Measurements from ENCODE around the gene AP5Z1.

DNA sequence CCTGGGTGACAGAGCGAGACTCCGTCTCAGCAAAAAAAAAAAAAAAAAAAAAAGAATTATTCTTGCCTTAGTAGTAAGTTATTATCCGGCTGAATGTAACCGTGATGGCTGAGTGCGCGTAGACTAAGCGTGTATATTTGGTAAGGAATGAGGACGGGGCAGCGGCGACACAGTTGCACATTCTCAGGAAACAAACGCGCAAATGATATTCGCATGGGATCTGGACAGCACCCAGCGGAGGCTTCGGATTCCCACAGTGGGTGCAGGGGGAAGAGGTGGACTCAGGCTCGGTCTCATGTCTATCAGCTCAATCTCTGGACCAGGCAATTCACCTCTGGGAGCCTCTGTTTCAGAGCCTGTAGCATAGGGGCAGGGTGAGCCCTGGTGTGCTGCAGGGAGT lies 57.3 kb downstream of the AP5Z1 start:
- TF ChIP-seq CTCF (conservative IDR thresholded peaks at IDR 0.05 in 1 of 2, IDR thresholded peaks at IDR 0.05 in 1 of 2; ENCODE audit: low read depth in 1 of 2, low read length in 2 of 2) (no peak), EZH2 (IDR thresholded peaks at IDR 0.05; ENCODE audit: low read length, missing control alignments) (no peak)
